SK-N-SH (cell line): ENCODE results near the gene CCDC30.

Experiments used
- CTCF ChIP-seq: fragments of 200-600 bp; sonication (generic); IDR thresholded peaks from 2 replicates; pipeline ENCODE4 v1.6.1; 2017; ENCODE audit warnings: antibody characterized with exemption, mild to moderate bottlenecking, moderate library complexity
- EZH2phosphoT487 ChIP-seq: fragments of 200-600 bp; sonication (generic); IDR thresholded peaks from 2 replicates; pipeline ENCODE4 v1.6.1; 2017; ENCODE audit warnings: low read depth, mixed run types, mild to moderate bottlenecking, antibody characterized with exemption, moderate library complexity, borderline replicate concordance
- NRF1 ChIP-seq: IDR thresholded peaks from 2 replicates; pipeline ENCODE4 v1.6.1; 2012; ENCODE audit warnings: low read depth, mild to moderate bottlenecking, low read length
- REST ChIP-seq: IDR thresholded peaks from 2 replicates; pipeline ENCODE4 v1.6.1; 2012; ENCODE audit warnings: mild to moderate bottlenecking, low read depth, low read length, moderate library complexity
- RXRA ChIP-seq: IDR thresholded peaks from 2 replicates; pipeline ENCODE4 v1.4.0; 2012; ENCODE audit warnings: low read depth, mild to moderate bottlenecking, borderline replicate concordance
- SIN3A ChIP-seq: IDR thresholded peaks from 2 replicates; pipeline ENCODE4 v1.6.1; 2012; ENCODE audit warnings: low read depth, mild to moderate bottlenecking, low read length, moderate library complexity, borderline replicate concordance
- USF2 ChIP-seq: fragments of 150-350 bp; IDR thresholded peaks from 2 replicates; pipeline ENCODE4 v1.6.1; 2017; ENCODE audit warnings: antibody characterized with exemption, low read length, low read depth, borderline replicate concordance
- ZBTB33 ChIP-seq: IDR thresholded peaks from 2 replicates; pipeline ENCODE4 v1.4.0; 2012; ENCODE audit warnings: low read depth, borderline replicate concordance

- no peak for TF ChIP-seq CTCF
- no peak for TF ChIP-seq EZH2phosphoT487
- no peak for TF ChIP-seq NRF1
- TF ChIP-seq SIN3A = no peak
- TF ChIP-seq USF2 = no peak
- no peak for TF ChIP-seq ZBTB33
- no peak for TF ChIP-seq RXRA
- TF ChIP-seq REST = no peak
These were observed 29.7 kb upstream of the CCDC30 start for GRCh38 chr1:42433369-42433768.
